Sigmoid colon (tissue), 4 donors: ENCODE results near the gene CACNA1C.

Source experiments
- EP300 ChIP-seq, 4 donors: sonication (generic); formaldehyde crosslinking; IDR thresholded peaks; one replicate each; pipeline ENCODE4 v1.6.1; 2017; ENCODE audit warnings: antibody characterized with exemption in 4 of 4
- POLR2A ChIP-seq, 2 donors: fragments of 450-650 bp; IDR thresholded peaks; one replicate each; pipeline ENCODE4 v1.6.1; 2016; ENCODE audit warnings: antibody characterized with exemption in 2 of 2, mild to moderate bottlenecking in 2 of 2, moderate library complexity in 2 of 2
- POLR2AphosphoS5 ChIP-seq, 4 donors: sonication (generic); formaldehyde crosslinking; IDR thresholded peaks; one replicate each; pipeline ENCODE4 v1.6.1; 2017; ENCODE audit warnings: antibody characterized with exemption in 4 of 4
- TF ChIP-seq, protein P1 (sequence below), 4 experiments: fragments of 450-650 bp in 3 of 4; fragments of 200-600 bp in 1 of 4; IDR thresholded peaks; one replicate each; pipeline ENCODE4 v1.5.1; 2016 to 2019; ENCODE audit warnings: antibody characterized with exemption in 4 of 4, mild to moderate bottlenecking in 3 of 4, moderate library complexity in 2 of 4

DNA sequence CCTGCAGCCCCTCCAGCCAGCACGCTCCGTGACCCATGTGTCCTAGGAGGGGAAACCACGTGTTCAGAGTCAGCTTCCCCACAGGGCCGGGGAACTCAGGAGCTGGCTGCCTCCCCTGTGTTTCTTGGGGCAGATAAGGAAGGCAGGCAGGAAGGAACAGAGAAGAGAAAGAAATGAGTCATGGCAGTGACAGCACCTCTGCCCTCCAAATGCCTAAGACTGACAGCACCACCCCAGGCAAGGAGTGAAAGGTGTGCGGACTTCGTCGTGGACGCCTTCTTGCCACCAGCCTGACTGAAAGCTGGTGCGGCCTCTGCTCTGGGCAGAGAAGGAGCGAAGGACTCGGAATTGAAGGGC, 575.0 kb downstream of the CACNA1C start:
- TF ChIP-seq, protein P1, sequence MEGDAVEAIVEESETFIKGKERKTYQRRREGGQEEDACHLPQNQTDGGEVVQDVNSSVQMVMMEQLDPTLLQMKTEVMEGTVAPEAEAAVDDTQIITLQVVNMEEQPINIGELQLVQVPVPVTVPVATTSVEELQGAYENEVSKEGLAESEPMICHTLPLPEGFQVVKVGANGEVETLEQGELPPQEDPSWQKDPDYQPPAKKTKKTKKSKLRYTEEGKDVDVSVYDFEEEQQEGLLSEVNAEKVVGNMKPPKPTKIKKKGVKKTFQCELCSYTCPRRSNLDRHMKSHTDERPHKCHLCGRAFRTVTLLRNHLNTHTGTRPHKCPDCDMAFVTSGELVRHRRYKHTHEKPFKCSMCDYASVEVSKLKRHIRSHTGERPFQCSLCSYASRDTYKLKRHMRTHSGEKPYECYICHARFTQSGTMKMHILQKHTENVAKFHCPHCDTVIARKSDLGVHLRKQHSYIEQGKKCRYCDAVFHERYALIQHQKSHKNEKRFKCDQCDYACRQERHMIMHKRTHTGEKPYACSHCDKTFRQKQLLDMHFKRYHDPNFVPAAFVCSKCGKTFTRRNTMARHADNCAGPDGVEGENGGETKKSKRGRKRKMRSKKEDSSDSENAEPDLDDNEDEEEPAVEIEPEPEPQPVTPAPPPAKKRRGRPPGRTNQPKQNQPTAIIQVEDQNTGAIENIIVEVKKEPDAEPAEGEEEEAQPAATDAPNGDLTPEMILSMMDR (IDR thresholded peaks at IDR 0.05), result no peak
- no peak for TF ChIP-seq POLR2AphosphoS5 (IDR thresholded peaks at IDR 0.05)
- no peak for TF ChIP-seq POLR2A (IDR thresholded peaks at IDR 0.05)
- TF ChIP-seq EP300 (IDR thresholded peaks at IDR 0.05), result no peak
